WTC11 (cell line): Measurements from ENCODE around the gene ADGRF1. TPM values are rescaled to one million over a fixed set of nuclear protein-coding genes. Genes with fewer than 3 reads are reported as not detected.

Source experiments
- ATAC-seq: fragments of 200-7000 bp; cut with Tn5 transposase; 2 replicates; pipeline ENCODE4 v1.10.0; 2021; ENCODE audit warnings: mild to moderate bottlenecking, moderate library complexity
- CTCF ChIA-PET: fragments of 300-600 bp; sonication (Branson Sonifier 250); formaldehyde crosslinking; loops from one replicate; lab custom pipeline; 2021; ENCODE audit warnings: antibody characterized with exemption; lab: Charles Lee
- POLR2A ChIA-PET: fragments of 350-600 bp; sonication (Branson Sonifier 250); formaldehyde crosslinking; loops from one replicate; lab custom pipeline; 2021; ENCODE audit warnings: antibody characterized with exemption; lab: Charles Lee
- DNase-seq: peaks from one replicate; pipeline ENCODE4 v3.0.0; 2021; ENCODE audit warnings: low spot score
- H3K27ac Mint-ChIP-seq: 2 replicates; pipeline ENCODE4 v1.8.0; 2021; ENCODE audit warnings: mixed read lengths
- H3K27me3 Mint-ChIP-seq: 2 replicates; pipeline ENCODE4 v1.8.0; 2021; ENCODE audit warnings: low read depth, mild to moderate bottlenecking, moderate library complexity, mixed read lengths
- H3K36me3 Mint-ChIP-seq: 2 replicates; pipeline ENCODE4 v1.8.0; 2021; ENCODE audit warnings: mixed read lengths
- H3K4me1 Mint-ChIP-seq: 2 replicates; pipeline ENCODE4 v1.8.0; 2022; ENCODE audit warnings: mixed read lengths
- H3K4me3 Mint-ChIP-seq: 2 replicates; pipeline ENCODE4 v1.8.0; 2021; ENCODE audit warnings: mild to moderate bottlenecking, moderate library complexity, mixed read lengths
- H3K9me3 Mint-ChIP-seq: 2 replicates; pipeline ENCODE4 v1.8.0; 2021; ENCODE audit warnings: mixed read lengths
- ATF1 ChIP-seq: sonication (generic); formaldehyde crosslinking; IDR thresholded peaks from 2 replicates; pipeline ENCODE4 v1.8.1; 2023; ENCODE audit warnings: mild to moderate bottlenecking, moderate library complexity, missing genetic modification reagents
- ATF2 ChIP-seq: sonication (generic); formaldehyde crosslinking; IDR thresholded peaks from 2 replicates; pipeline ENCODE4 v1.8.1; 2022; ENCODE audit warnings: low read depth, missing genetic modification reagents, borderline replicate concordance
- ATF3 ChIP-seq: sonication (generic); formaldehyde crosslinking; conservative IDR thresholded peaks from 2 replicates; pipeline ENCODE4 v1.8.1; 2022; ENCODE audit warnings: mild to moderate bottlenecking, missing genetic modification reagents
- CREB1 ChIP-seq: sonication (generic); formaldehyde crosslinking; IDR thresholded peaks from 2 replicates; pipeline ENCODE4 v1.8.0; 2023; ENCODE audit warnings: mild to moderate bottlenecking, missing genetic modification reagents
- CTCF ChIP-seq: fragments of 200-600 bp; IDR thresholded peaks from 2 replicates; pipeline ENCODE4 v1.8.0; 2022; ENCODE audit warnings: antibody characterized with exemption
- EMX1 ChIP-seq: fragments of 250-450 bp; sonication (Bioruptor Pico); IDR thresholded peaks from 2 replicates; pipeline ENCODE4 v1.8.0; 2021; ENCODE audit warnings: mild to moderate bottlenecking
- FOXK1 ChIP-seq: sonication (generic); formaldehyde crosslinking; IDR thresholded peaks from 2 replicates; pipeline ENCODE4 v1.8.0; 2022; ENCODE audit warnings: mild to moderate bottlenecking, moderate library complexity, missing genetic modification reagents
- FOXP1 ChIP-seq: sonication (generic); formaldehyde crosslinking; IDR thresholded peaks from 2 replicates; pipeline ENCODE4 v1.8.0; 2022; ENCODE audit warnings: missing genetic modification reagents, mild to moderate bottlenecking, moderate library complexity, borderline replicate concordance
- IRF2 ChIP-seq: sonication (generic); formaldehyde crosslinking; IDR thresholded peaks from 2 replicates; pipeline ENCODE4 v1.8.0; 2022; ENCODE audit warnings: low read depth, missing genetic modification reagents, borderline replicate concordance
- JAZF1 ChIP-seq: fragments of 250-450 bp; sonication (Bioruptor Pico); IDR thresholded peaks from 2 replicates; pipeline ENCODE4 v1.9.0; 2021; ENCODE audit warnings: moderate library complexity, mild to moderate bottlenecking, inconsistent platforms
- KAT7 ChIP-seq: sonication (generic); formaldehyde crosslinking; IDR thresholded peaks from 2 replicates; pipeline ENCODE4 v1.8.1; 2023; ENCODE audit warnings: missing genetic modification reagents, mild to moderate bottlenecking, borderline replicate concordance
- NR1H2 ChIP-seq: sonication (generic); formaldehyde crosslinking; IDR thresholded peaks from 2 replicates; pipeline ENCODE4 v1.9.0; 2021; ENCODE audit warnings: mild to moderate bottlenecking, moderate library complexity, missing genetic modification reagents
- NR2C2 ChIP-seq: sonication (generic); formaldehyde crosslinking; IDR thresholded peaks from 2 replicates; pipeline ENCODE4 v1.8.0; 2022; ENCODE audit warnings: mild to moderate bottlenecking, missing genetic modification reagents
- PRDM15 ChIP-seq: sonication (generic); formaldehyde crosslinking; IDR thresholded peaks from 2 replicates; pipeline ENCODE4 v1.8.0; 2022; ENCODE audit warnings: missing genetic modification reagents
- RELA ChIP-seq: sonication (generic); formaldehyde crosslinking; IDR thresholded peaks from 2 replicates; pipeline ENCODE4 v1.8.1; 2022; ENCODE audit warnings: missing genetic modification reagents, mild to moderate bottlenecking, borderline replicate concordance
- SP1 ChIP-seq: sonication (generic); formaldehyde crosslinking; conservative IDR thresholded peaks from 2 replicates; pipeline ENCODE4 v1.8.1; 2022; ENCODE audit warnings: missing genetic modification reagents
- ZNF317 ChIP-seq: sonication (generic); formaldehyde crosslinking; IDR thresholded peaks from 2 replicates; pipeline ENCODE4 v1.8.1; 2023; ENCODE audit warnings: low read depth, mild to moderate bottlenecking, moderate library complexity, missing genetic modification reagents, borderline replicate concordance
- ZNF416 ChIP-seq: fragments of 250-450 bp; sonication (Bioruptor Pico); IDR thresholded peaks from 2 replicates; pipeline ENCODE4 v1.9.0; 2021; ENCODE audit warnings: mild to moderate bottlenecking, inconsistent platforms
- ZNF423 ChIP-seq: fragments of 250-450 bp; sonication (Bioruptor Pico); IDR thresholded peaks from 2 replicates; pipeline ENCODE4 v2.1.2; 2022; ENCODE audit warnings: mild to moderate bottlenecking, moderate library complexity
- ZNF532 ChIP-seq: fragments of 250-450 bp; sonication (Bioruptor Pico); IDR thresholded peaks from 2 replicates; pipeline ENCODE4 v1.9.0; 2021; ENCODE audit warnings: mild to moderate bottlenecking, borderline replicate concordance
- total RNA-seq: library from RNA; stranded (reverse); gene quantifications from 3 replicates; pipeline ENCODE4 v1.2.3, GENCODE V29; 2021

The ADGRF1 gene
- total RNA-seq, 1 experiment from 2014 or later, result 0.26 TPM

GRCh38 chr6:47066418-47066817, 24.3 kb upstream of the ADGRF1 start:
- ATAC-seq, result no peak
- TF ChIP-seq SP1 (CRISPR knock-in tag), result no peak
- TF ChIP-seq ATF1 (CRISPR knock-in tag), result no peak
- no peak for TF ChIP-seq EMX1
- TF ChIP-seq KAT7 (CRISPR knock-in tag), result no peak
- TF ChIP-seq JAZF1, result no peak
- no peak for TF ChIP-seq ATF3 (CRISPR knock-in tag)
- no peak for TF ChIP-seq ZNF532 (CRISPR knock-in tag)
- TF ChIP-seq CREB1 (CRISPR knock-in tag), result no peak
- no peak for TF ChIP-seq ATF2 (CRISPR knock-in tag)
- TF ChIP-seq PRDM15 (CRISPR knock-in tag), result no peak
- TF ChIP-seq NR1H2 (CRISPR knock-in tag), result no peak
- no peak for TF ChIP-seq ZNF423 (CRISPR knock-in tag)
- TF ChIP-seq NR2C2 (CRISPR knock-in tag), result no peak
- no peak for TF ChIP-seq ZNF416 (CRISPR knock-in tag)
- no peak for TF ChIP-seq IRF2 (CRISPR knock-in tag)
- no peak for TF ChIP-seq RELA (CRISPR knock-in tag)
- CTCF ChIA-PET, result no interaction called here
- Mint-ChIP-seq H3K4me3 (no peak overlapping the region), H3K27me3 (no peaks in the 10 kb centered on the region), H3K9me3 (peaks cover 21% of the 10 kb centered on the region), H3K4me1 (peaks cover 6% of the 10 kb centered on the region), H3K27ac (no peak overlapping the region), H3K36me3 (peaks cover 6% of the 10 kb centered on the region; the same call in 1 of the 2 replicates)
- POLR2A ChIA-PET, result no interaction called here
- DNase-seq, result no peak

GRCh38 chr6:47064274-47064673, 22.1 kb upstream of the ADGRF1 start:
- no peak overlapping the region for H3K4me3 Mint-ChIP-seq
- H3K9me3 Mint-ChIP-seq, result peaks cover 16% of the 10 kb centered on the region
- no peaks in the 10 kb centered on the region for H3K27me3 Mint-ChIP-seq
- ChIA-PET POLR2A (no interaction called here), CTCF (no interaction called here)
- DNase-seq (no peak), ATAC-seq (no peak)
- peaks cover 9% of the 10 kb centered on the region for H3K4me1 Mint-ChIP-seq
- no peak overlapping the region for H3K27ac Mint-ChIP-seq
- peaks cover 6% of the 10 kb centered on the region; the same call in 1 of the 2 replicates for H3K36me3 Mint-ChIP-seq
- no peak for TF ChIP-seq PRDM15 (CRISPR knock-in tag)
- no peak for TF ChIP-seq CTCF
- TF ChIP-seq ZNF317, result no peak
- TF ChIP-seq FOXK1, result no peak
- TF ChIP-seq FOXP1, result no peak
